Ascending aorta (tissue), 2 donors: ENCODE measurements around the gene CNGA1. TPM values are rescaled to one million over a fixed set of nuclear protein-coding genes. Genes with fewer than 3 reads are reported as not detected.
A peak's percentile ranks its signal among the peaks of the same experiment; 100 is the strongest.

Experiments
- DNase-seq, 2 donors: peaks; one replicate each; pipeline ENCODE4 v3.0.0-alpha.2; 2019; ENCODE audit warnings: low spot score in 2 of 2
- H3K27ac ChIP-seq, 2 donors: fragments of 200-600 bp; sonication (generic); one replicate each; pipeline ENCODE4 v1.5.1; 2016 to 2017; ENCODE audit warnings: mild to moderate bottlenecking in 1 of 2
- H3K27me3 ChIP-seq: fragments of 200-600 bp; sonication (generic); one replicate; pipeline ENCODE4 v1.5.1; 2017
- H3K36me3 ChIP-seq, 2 donors: fragments of 200-600 bp; sonication (generic); one replicate each; pipeline ENCODE4 v1.5.1; 2016
- H3K4me1 ChIP-seq, 2 donors: fragments of 200-600 bp; sonication (generic); one replicate each; pipeline ENCODE4 v1.5.1; 2016 to 2017; ENCODE audit warnings: mild to moderate bottlenecking in 1 of 2
- H3K4me3 ChIP-seq, 2 donors: fragments of 200-600 bp; sonication (generic); one replicate each; pipeline ENCODE4 v1.5.1; 2016 to 2017; ENCODE audit warnings: mild to moderate bottlenecking in 1 of 2
- H3K9me3 ChIP-seq, 2 donors: fragments of 200-600 bp; sonication (generic); one replicate each; pipeline ENCODE4 v1.5.1; 2016
- CTCF ChIP-seq, 3 experiments: fragments of 200-600 bp in 2 of 3; fragments of 450-650 bp in 1 of 3; sonication (generic) in 2 of 3; IDR thresholded peaks; one replicate each; pipeline ENCODE4 v1.5.1; 2016 to 2019; ENCODE audit warnings: antibody characterized with exemption in 3 of 3, mild to moderate bottlenecking in 1 of 3, moderate library complexity in 1 of 3
- intact Hi-C: fragments of 100-400 bp; cut with DNase I; formaldehyde crosslinking; loops from one replicate; pipeline ENCODE4 v1.15.1; 2023
- total RNA-seq: library from RNA; depleted of rRNA; stranded (reverse); fragments of >200 nt; gene quantifications from one replicate; pipeline ENCODE4 v1.1.0, GENCODE V29; 2016

CNGA1 gene
- total RNA-seq, 1 donor from 2014 or later, result not detected

GRCh38 chr4:48033825-48034413 is 17.4 kb upstream of the CNGA1 start:
- H3K27ac ChIP-seq, result no peak overlapping the region
- H3K36me3 ChIP-seq, result no peaks in the 10 kb centered on the region
- no peak for DNase-seq
- peak in 1 of 3 experiments; percentile 12 for TF ChIP-seq CTCF (IDR thresholded peaks at IDR 0.05)
- H3K27me3 ChIP-seq, result no peaks in the 10 kb centered on the region
- H3K9me3 ChIP-seq, result no peaks in the 10 kb centered on the region
- no peak overlapping the region for H3K4me3 ChIP-seq
- intact Hi-C loops, result no loop called here
- H3K4me1 ChIP-seq, result no peaks in the 10 kb centered on the region

GRCh38 chr4:48033412-48033811 is 16.9 kb upstream of the CNGA1 start:
- H3K9me3 ChIP-seq, result no peaks in the 10 kb centered on the region
- DNase-seq, result no peak
- intact Hi-C loops, result no loop called here
- TF ChIP-seq CTCF (IDR thresholded peaks at IDR 0.05), result no peak
- H3K4me1 ChIP-seq, result no peaks in the 10 kb centered on the region
- H3K36me3 ChIP-seq, result no peaks in the 10 kb centered on the region
- H3K4me3 ChIP-seq, result no peak overlapping the region
- no peak overlapping the region for H3K27ac ChIP-seq
- no peaks in the 10 kb centered on the region for H3K27me3 ChIP-seq

GRCh38 chr4:48032721-48033120 is 16.2 kb upstream of the CNGA1 start:
- no peaks in the 10 kb centered on the region for H3K4me1 ChIP-seq
- intact Hi-C loops, result no loop called here
- H3K9me3 ChIP-seq, result no peaks in the 10 kb centered on the region
- no peak overlapping the region for H3K4me3 ChIP-seq
- no peak for DNase-seq
- no peak overlapping the region for H3K27ac ChIP-seq
- no peaks in the 10 kb centered on the region for H3K27me3 ChIP-seq
- no peaks in the 10 kb centered on the region for H3K36me3 ChIP-seq
- TF ChIP-seq CTCF (IDR thresholded peaks at IDR 0.05), result no peak

- H3K27ac ChIP-seq, result no peak overlapping the region
- no peaks in the 10 kb centered on the region for H3K27me3 ChIP-seq
- H3K36me3 ChIP-seq, result no peaks in the 10 kb centered on the region
- intact Hi-C loops, result no loop called here
- H3K4me1 ChIP-seq, result no peaks in the 10 kb centered on the region
- no peaks in the 10 kb centered on the region for H3K9me3 ChIP-seq
- TF ChIP-seq CTCF (IDR thresholded peaks at IDR 0.05), result no peak
- H3K4me3 ChIP-seq, result no peak overlapping the region
- DNase-seq, result no peak
Observed at GRCh38 chr4:48031802-48032525, 15.5 kb upstream of the CNGA1 start.

GRCh38 chr4:48030470-48030869 is 14.0 kb upstream of the CNGA1 start:
- no peak for TF ChIP-seq CTCF (IDR thresholded peaks at IDR 0.05)
- Histone ChIP-seq H3K9me3 (no peaks in the 10 kb centered on the region), H3K36me3 (no peaks in the 10 kb centered on the region), H3K27ac (no peak overlapping the region), H3K4me1 (no peaks in the 10 kb centered on the region), H3K4me3 (no peak overlapping the region), H3K27me3 (no peaks in the 10 kb centered on the region)
- intact Hi-C loops, result no loop called here
- DNase-seq, result no peak
